DND-41 (cell line): ENCODE measurements around the gene HEBP1.

Source experiments
- CTCF ChIP-seq: IDR thresholded peaks from 2 replicates; pipeline ENCODE4 v1.5.1; 2012; ENCODE audit warnings: borderline replicate concordance, low read length, moderate library complexity, mild to moderate bottlenecking; ENCODE audit not compliant: poor library complexity, severe bottlenecking; ENCODE audit errors: extremely low read depth
- EZH2 ChIP-seq: IDR thresholded peaks from 3 replicates; pipeline ENCODE4 v1.6.1; 2012; ENCODE audit warnings: borderline replicate concordance, low read depth, mild to moderate bottlenecking, moderate library complexity, low read length, inconsistent platforms; ENCODE audit not compliant: severe bottlenecking

GRCh38 chr12:12938541-12938940 lies 61.5 kb downstream of the HEBP1 start:
- no peak for TF ChIP-seq CTCF
- no peak for TF ChIP-seq EZH2
